Nephron (organoid): Measurements from ENCODE around the gene ABAT.
"Not testable (repeated sequence)": the region's sequence is repeated elsewhere in the genome, so short reads cannot be mapped to it uniquely, and the experiment has no call there.

Experiments used
- H3K27ac Mint-ChIP-seq, 3 experiments: 2 replicates each; pipeline ENCODE4 v1.8.0; 2020; ENCODE audit warnings: mixed read lengths in 3 of 3, mild to moderate bottlenecking in 2 of 3, moderate library complexity in 1 of 3
- H3K27me3 Mint-ChIP-seq: 2 replicates; pipeline ENCODE4 v1.8.0; 2021; ENCODE audit warnings: low read depth, mild to moderate bottlenecking, moderate library complexity, mixed read lengths
- H3K36me3 Mint-ChIP-seq: 2 replicates; pipeline ENCODE4 v1.8.0; 2020; ENCODE audit warnings: low read depth, mixed read lengths
- H3K4me1 Mint-ChIP-seq: 2 replicates; pipeline ENCODE4 v1.8.0; 2020; ENCODE audit warnings: mixed read lengths
- H3K4me3 Mint-ChIP-seq, 3 experiments: 2 replicates each; pipeline ENCODE4 v1.8.0; 2020; ENCODE audit warnings: mild to moderate bottlenecking in 3 of 3, mixed read lengths in 3 of 3, moderate library complexity in 2 of 3
- H3K9me3 Mint-ChIP-seq: 2 replicates; pipeline ENCODE4 v1.8.0; 2020; ENCODE audit warnings: mixed read lengths
- TF ChIP-seq, protein P1 (sequence below), 3 experiments: fragments of 200-600 bp; sonication (generic); IDR thresholded peaks; one replicate each; pipeline ENCODE4 v1.5.0; 2021; ENCODE audit warnings: antibody characterized with exemption in 3 of 3; ENCODE audit not compliant: unreplicated experiment in 3 of 3

Gene ABAT

DNA sequence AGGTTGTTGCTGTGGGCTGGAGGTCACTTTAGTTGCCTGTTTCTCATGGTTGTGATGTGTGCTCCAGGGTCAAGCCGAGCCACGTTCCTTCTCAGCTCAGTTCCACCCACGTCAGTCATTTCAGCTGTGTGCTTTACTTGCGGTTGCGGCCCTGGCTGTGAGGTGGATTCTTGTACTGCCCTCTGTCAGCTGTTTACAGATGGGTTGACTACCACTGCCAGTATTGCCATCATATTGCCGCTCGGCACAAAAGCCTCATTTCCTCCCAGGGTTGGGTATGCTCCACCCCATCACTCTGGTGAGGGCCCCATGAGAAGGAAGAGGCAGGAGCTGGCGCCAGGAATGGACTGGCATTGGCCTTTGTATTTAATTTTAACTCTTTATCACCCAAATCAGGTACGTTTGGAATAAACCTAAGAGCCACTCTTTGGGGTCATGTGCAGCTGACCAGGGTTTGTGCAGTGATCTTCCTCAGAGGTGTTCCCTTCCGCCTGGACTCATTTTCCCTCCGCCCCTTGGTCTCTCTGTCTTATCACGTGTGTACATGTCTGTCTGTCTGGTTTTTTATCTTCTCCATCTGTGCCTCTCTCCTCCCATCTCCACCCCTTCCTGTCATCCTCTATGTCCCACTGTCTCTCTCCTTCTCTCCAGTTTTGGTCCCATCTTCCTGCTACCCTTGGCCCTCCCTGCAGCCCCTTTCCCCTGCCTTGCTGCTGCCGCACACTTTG lies 27.9 kb upstream of the ABAT start:
- no peaks in the 10 kb centered on the region for H3K4me1 Mint-ChIP-seq
- peaks cover 69% of the 10 kb centered on the region for H3K36me3 Mint-ChIP-seq
- no peak overlapping the region for H3K27ac Mint-ChIP-seq
- no peaks in the 10 kb centered on the region for H3K9me3 Mint-ChIP-seq
- TF ChIP-seq, protein P1, sequence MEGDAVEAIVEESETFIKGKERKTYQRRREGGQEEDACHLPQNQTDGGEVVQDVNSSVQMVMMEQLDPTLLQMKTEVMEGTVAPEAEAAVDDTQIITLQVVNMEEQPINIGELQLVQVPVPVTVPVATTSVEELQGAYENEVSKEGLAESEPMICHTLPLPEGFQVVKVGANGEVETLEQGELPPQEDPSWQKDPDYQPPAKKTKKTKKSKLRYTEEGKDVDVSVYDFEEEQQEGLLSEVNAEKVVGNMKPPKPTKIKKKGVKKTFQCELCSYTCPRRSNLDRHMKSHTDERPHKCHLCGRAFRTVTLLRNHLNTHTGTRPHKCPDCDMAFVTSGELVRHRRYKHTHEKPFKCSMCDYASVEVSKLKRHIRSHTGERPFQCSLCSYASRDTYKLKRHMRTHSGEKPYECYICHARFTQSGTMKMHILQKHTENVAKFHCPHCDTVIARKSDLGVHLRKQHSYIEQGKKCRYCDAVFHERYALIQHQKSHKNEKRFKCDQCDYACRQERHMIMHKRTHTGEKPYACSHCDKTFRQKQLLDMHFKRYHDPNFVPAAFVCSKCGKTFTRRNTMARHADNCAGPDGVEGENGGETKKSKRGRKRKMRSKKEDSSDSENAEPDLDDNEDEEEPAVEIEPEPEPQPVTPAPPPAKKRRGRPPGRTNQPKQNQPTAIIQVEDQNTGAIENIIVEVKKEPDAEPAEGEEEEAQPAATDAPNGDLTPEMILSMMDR (IDR thresholded peaks at IDR 0.05; ENCODE audit: unreplicated experiment in 3 of 3) = no peak
- no peaks in the 10 kb centered on the region for H3K27me3 Mint-ChIP-seq
- H3K4me3 Mint-ChIP-seq = no peak overlapping the region

DNA sequence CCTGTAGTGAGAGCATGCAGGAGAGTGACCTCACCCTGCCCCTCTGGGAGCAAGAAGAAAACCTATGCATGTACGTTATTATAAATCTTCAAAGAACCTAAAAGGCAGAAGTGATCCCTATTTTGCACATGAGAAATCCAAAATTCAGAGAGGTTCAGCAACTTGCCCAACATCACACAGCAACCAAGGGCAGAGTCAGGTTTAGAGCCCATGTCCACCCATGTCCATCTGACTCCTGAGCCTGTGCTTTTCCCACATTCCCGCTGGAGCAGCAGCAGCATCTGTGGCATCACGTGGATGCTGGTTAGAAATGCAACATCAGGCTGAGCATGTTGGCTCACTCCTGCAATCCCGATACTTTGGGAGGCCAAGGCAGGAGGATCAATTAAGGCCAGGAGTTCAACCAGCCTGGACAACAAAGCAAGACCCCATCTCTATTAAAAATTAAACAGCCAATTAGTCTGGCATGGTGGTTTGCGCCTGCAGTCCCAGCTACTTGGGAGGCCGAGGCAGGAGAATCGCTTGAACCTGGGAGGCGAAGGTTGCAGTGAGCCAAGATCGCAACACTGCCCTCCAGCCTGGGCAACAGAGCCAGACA lies 26.6 kb upstream of the ABAT start:
- Mint-ChIP-seq H3K4me3 (no peak overlapping the region), H3K27ac (no peak overlapping the region), H3K27me3 (no peaks in the 10 kb centered on the region), H3K9me3 (no peaks in the 10 kb centered on the region), H3K4me1 (no peaks in the 10 kb centered on the region), H3K36me3 (peaks cover 56% of the 10 kb centered on the region)
- TF ChIP-seq, protein P1 (IDR thresholded peaks at IDR 0.05; ENCODE audit: unreplicated experiment in 3 of 3) = no peak

DNA sequence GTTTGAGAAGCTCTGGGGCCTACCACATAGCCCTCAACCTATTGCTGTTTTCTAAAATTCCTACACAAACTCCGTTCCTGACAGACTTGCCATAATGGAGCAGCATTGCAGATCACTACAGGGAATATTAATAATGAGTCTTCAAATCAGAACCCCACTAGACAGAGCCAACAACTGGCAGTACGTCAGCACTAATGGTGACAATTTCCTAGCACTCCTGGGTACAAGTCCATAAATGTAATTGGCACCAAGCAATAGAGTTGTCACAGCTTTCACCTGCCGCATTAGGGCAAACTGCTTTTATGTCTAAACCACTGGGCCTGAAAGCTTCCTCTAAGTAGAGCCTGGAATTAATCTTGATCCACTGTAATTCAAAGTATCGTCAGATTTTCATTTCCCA lies 25.5 kb upstream of the ABAT start:
- no peaks in the 10 kb centered on the region for H3K4me1 Mint-ChIP-seq
- TF ChIP-seq, protein P1 (IDR thresholded peaks at IDR 0.05; ENCODE audit: unreplicated experiment in 3 of 3) = no peak
- no peak overlapping the region for H3K4me3 Mint-ChIP-seq

DNA sequence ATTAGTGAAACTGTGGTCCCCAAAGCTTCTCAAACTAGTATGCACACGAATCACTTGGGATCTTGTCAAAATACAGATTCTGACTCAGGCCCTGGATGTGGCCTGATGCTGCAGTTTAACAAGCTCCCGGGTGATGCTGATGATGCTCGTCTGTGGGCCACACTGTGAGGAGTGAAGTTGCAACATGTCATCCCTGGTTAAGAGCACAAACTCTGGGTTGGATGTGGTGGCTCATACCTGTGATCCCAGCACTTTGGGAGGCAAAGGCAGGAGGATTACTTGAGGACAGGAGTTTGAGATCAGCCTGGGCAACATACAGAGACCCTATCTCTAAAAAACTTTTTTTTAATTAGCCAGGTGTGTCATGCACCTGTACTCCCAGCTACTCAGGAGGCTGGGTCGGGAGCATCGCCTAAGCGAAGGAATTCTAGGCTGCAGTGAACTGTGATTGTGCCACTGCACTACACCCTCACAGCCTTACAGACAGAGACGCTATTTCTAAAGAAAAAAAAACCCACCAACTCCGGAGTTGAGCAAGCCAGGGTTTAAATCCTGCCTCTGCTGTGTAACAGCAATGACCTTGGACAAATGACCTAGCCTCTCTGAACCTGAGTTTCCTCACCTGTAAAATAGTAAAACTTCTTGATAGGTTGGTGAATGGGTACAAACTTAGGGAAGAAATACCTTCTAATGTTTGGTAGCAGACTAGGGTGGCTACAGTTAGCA lies 24.4 kb upstream of the ABAT start:
- no peaks in the 10 kb centered on the region for H3K27me3 Mint-ChIP-seq
- no peak overlapping the region for H3K4me3 Mint-ChIP-seq
- H3K9me3 Mint-ChIP-seq = no peaks in the 10 kb centered on the region
- H3K36me3 Mint-ChIP-seq = peaks cover 34% of the 10 kb centered on the region
- H3K27ac Mint-ChIP-seq = no peak overlapping the region
- H3K4me1 Mint-ChIP-seq = no peaks in the 10 kb centered on the region
- TF ChIP-seq, protein P1 (IDR thresholded peaks at IDR 0.05; ENCODE audit: unreplicated experiment in 3 of 3) = no peak

More for the DNA sequence above, 25.5 kb upstream of the ABAT start:
- Mint-ChIP-seq H3K36me3 (peaks cover 45% of the 10 kb centered on the region), H3K27me3 (no peaks in the 10 kb centered on the region), H3K9me3 (no peaks in the 10 kb centered on the region), H3K27ac (no peak overlapping the region)

DNA sequence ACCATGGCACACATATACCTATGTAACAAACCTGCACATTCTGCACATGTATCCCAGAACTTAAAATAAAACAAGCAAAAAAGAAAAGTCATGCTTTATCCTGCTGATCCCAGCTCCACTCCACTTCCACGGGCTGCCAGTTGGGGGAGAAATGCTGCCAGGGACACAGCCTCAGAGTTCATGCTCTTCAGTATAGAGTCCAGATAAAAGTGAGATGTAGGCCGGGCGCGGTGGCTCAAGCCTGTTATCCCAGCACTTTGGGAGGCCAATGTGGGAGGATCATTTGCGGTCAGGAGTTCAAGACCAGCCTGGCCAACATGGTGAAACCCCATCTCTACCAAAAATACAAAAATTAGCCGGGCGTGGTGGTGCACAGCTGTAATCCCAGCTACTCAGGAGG lies 22.5 kb upstream of the ABAT start:
- H3K27ac Mint-ChIP-seq, H3K27me3 Mint-ChIP-seq, H3K9me3 Mint-ChIP-seq, H3K4me3 Mint-ChIP-seq, H3K4me1 Mint-ChIP-seq: not testable (repeated sequence)
- peaks cover 17% of the 10 kb centered on the region for H3K36me3 Mint-ChIP-seq
- TF ChIP-seq, protein P1 (IDR thresholded peaks at IDR 0.05; ENCODE audit: unreplicated experiment in 3 of 3) = peak in 1 of 3 experiments; percentile 25
